GM10266 (cell line): Measurements from ENCODE around the gene RAD18.
A peak's percentile ranks its signal among the peaks of the same experiment; 100 is the strongest.

ENCODE experiments used
- DNase-seq: peaks from one replicate; pipeline ENCODE4 v3.0.0; 2012; ENCODE audit errors: extremely low spot score
- CTCF ChIP-seq: IDR thresholded peaks from 2 replicates; pipeline ENCODE4 v1.5.1; 2012; ENCODE audit warnings: mild to moderate bottlenecking, low read depth; ENCODE audit not compliant: control insufficient read depth, insufficient read depth; ENCODE audit errors: missing control alignments

RAD18 gene

GRCh38 chr3:8945890-8946600 is 17.2 kb downstream of the RAD18 start:
- TF ChIP-seq CTCF = no peak

GRCh38 chr3:8942746-8943488 is 20.4 kb downstream of the RAD18 start:
- no peak for TF ChIP-seq CTCF
- DNase-seq = no peak

More at GRCh38 chr3:8945890-8946600, 17.2 kb downstream of the RAD18 start:
- no peak for DNase-seq

- no peak for TF ChIP-seq CTCF
- DNase-seq = no peak
Observed at GRCh38 chr3:8942115-8942514, 21.2 kb downstream of the RAD18 start.

- no peak for DNase-seq
- peak; percentile 23 for TF ChIP-seq CTCF
Observed at GRCh38 chr3:8938021-8938420, 25.3 kb downstream of the RAD18 start.

- no peak for DNase-seq
- no peak for TF ChIP-seq CTCF
Observed at GRCh38 chr3:8937064-8938020, 25.9 kb downstream of the RAD18 start.

GRCh38 chr3:8932507-8932906 is 30.8 kb downstream of the RAD18 start:
- DNase-seq = no peak
- TF ChIP-seq CTCF = no peak
